NCI-H1417 treated with DMSO at 0.1 percent for 48 hours (cell line): ENCODE data around the gene SND1.

Experiments used
- DNase-seq: peaks from one replicate; lab custom pipeline; 2025; lab: John Stamatoyannopoulos, UW

SND1 gene

DNA sequence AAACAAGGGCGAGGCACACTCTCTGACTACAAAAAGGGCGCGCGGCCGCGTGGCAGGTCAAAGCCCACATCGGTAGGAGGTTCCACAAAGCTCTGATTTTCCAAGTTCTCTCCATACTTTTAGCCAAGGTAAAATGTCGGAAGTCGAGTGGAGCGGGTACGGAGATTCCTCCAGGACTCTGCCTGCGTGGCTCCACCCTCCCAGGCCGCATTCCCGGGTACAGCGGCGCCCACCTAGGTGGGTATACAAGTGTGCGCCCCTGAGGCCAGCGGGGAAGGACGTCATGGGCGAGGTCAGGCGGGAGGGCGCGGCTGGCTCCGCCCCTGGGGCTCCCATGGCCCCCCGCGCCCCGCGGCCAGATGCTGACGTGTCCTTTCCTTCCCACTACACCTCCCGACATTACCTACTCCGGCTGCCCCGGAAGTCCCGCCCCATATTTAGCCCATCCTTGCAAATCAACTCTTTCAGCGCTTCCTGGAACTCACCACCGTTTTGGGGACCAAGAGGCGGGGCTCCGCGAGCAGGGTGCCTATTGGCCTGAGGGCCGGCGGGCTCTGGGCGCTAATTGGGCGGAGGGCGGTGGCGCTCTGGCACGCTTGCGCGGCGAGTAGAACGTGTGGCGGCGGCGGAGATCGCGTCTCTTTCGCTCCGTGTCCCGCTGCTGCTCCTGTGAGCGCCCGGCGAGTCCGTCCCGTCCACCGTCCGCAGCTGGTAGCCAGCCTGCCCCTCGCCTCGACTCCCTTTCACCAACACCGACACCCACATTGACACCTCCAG lies at the start of gene SND1:
SND1 (plus strand) TSS at position 639 of the 777 bp plus-strand sequence. CDS start 180 bp downstream, outside the sequence.
- peak; percentile 99 for DNase-seq

- no peak for DNase-seq
These were observed 43.5 kb upstream of the SND1 start for GRCh38 chr7:127608446-127608845.

GRCh38 chr7:127609297-127609696 lies 42.7 kb upstream of the SND1 start:
- no peak for DNase-seq

DNA sequence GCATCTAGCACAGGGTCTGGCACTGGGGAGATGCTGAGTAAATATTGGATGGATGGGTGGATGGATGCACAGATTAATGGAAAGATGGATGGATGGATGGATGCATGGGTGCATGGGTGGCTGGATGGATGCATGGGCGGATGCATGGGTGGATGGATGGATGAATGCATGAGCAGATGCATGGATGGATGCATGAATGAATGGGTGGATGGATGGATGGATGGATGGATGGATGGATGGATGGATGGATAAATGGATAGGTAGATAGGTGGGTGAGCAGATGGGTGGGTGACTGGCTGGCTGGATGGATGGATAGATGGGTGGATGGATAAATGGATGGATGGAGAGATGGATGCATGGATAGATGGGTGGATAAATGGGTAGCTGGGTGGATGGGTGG lies 39.7 kb upstream of the SND1 start:
- DNase-seq, result no peak

DNA sequence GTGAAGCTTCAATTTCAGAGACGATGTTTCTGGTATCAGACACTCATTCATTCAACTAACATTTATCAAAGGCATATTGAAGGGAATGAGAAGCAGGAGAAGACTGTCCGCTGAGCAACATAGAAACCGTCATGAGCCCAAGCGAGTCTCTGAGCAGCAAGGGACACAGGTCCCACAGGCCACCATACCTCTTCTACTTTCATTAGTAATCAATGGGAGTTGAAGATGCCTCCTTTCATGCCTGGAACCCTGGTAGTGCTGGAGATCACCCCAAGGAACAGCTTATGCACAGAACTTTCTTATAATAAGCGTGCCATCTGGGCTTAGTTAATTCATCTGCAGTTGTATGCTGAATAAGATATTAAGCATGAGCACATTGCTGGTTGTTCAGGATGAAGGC lies 35.3 kb upstream of the SND1 start:
- no peak for DNase-seq

DNA sequence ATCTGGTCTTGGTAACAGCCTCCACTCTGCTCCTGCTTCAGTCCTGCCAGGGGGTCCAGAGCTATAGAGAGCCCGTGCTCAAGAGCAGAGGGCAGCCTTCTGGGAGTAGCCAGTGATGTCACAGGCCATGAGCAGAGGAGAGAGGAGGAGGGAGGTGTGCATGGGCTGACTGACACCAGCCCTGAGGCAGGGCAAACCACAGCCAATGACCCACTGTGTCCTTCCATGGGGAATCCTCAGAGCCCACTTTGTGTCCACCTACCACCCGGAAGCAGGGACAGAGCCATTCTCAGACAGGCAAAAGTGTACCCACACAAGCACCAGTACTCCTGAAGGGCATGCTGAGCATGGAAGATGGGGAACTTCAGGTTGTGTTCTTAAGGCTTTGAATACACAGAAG lies 34.0 kb upstream of the SND1 start, which contains the start of gene PAX4:
PAX4 (minus strand) TSS at position 101 of the 400 bp plus-strand sequence. CDS start 2,214 bp downstream, outside the sequence.
- no peak for DNase-seq

DNA sequence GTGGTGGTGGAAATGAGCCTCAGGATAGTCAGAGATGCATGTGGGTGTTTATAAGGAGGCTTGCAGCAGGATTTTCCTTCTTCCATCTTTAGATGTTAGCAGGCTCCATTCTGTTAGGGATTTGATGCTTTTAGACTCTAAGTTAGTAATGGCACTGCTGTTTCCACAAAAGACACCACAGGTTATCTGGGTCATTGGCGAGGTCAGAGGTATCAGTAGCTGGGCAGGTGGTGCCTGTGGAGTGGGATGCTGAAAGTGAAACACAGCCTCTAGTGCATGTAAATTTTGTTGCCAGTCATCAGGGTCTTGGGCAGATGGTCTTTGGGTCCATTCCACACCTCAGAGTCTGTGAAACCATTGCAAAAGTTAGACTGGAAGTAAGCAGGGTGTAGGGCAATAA lies 33.2 kb upstream of the SND1 start:
- no peak for DNase-seq

DNA sequence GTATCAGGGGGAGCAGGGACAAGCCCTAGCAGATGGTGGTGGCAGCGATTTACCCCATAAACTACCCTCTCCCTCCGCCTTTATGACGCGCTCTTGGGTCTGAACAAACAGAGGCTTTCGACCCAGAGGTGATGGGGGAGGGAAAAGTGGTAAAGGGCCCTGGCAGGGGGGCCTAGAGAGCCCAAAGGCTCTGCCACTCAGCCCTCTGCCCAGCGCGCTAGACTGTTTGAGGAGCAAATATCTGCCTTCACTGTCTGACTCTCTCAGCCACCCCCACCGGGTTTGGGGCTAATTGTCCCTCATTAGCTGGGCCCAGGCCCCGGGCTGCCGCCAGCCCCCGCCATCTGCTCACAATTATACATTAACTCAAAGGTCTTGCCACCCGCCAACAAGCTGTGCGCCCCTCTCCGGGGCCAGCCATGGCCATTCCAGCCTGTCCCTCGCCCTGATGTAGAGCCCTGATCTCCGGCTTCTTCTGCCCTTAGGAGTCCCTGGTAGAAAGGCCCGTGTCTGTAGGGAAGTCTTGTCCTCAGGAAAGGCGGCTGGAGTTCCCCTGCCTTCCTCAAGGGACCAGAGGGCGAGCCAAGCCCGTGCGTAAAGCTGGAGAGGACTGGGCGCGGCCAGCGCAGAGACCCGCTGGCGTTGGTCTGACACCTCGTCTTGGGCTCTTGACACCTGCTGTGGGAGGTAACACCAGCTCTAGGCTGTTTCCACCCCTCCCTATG lies 32.2 kb upstream of the SND1 start:
- no peak for DNase-seq

- no peak for DNase-seq
These were observed 31.4 kb upstream of the SND1 start for GRCh38 chr7:127620406-127621233.

DNA sequence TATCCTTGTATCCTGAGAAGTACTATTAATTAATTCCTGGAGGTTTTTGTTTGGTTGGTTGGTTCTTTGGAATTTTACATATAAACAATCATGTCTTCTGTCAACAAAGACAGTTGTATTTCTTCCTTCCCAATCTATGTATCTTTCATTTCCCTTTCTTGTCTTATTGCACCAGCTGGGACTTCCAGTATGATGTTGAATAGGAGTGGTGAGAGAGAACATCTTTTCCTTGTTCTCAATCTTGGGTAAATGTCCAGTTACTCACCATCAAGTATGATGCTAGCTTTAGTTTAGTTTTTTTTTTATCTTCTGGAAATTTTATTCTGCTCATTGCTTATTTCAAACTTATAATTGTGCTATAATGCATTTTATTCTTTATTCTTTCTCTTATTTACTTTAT lies 26.7 kb upstream of the SND1 start:
- DNase-seq, result no peak

DNA sequence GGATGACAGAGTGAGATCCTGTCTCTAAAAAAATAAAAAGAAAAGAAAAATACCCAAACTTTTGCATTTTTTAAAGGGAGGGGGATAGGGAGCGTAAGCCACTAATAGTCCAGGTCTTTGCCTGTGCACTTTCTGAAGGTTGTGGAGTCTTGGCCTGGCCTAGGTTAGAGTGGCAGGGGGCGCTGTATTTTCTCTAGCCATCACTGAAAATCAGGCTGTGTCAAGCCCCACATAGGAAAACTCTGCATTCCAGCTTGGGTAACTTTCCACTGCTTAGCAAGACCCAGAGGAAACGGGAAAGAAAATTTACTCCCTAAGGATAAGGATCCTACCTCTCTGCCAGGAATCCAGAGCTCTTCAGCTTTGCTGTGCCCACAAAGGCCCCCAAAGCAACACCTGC lies 23.5 kb upstream of the SND1 start:
- DNase-seq, result no peak

- DNase-seq, result no peak
These were observed 22.6 kb upstream of the SND1 start for GRCh38 chr7:127629268-127629854.

GRCh38 chr7:127632276-127632910 lies 19.6 kb upstream of the SND1 start:
- no peak for DNase-seq

GRCh38 chr7:127635659-127636285 lies 16.2 kb upstream of the SND1 start:
- no peak for DNase-seq

DNA sequence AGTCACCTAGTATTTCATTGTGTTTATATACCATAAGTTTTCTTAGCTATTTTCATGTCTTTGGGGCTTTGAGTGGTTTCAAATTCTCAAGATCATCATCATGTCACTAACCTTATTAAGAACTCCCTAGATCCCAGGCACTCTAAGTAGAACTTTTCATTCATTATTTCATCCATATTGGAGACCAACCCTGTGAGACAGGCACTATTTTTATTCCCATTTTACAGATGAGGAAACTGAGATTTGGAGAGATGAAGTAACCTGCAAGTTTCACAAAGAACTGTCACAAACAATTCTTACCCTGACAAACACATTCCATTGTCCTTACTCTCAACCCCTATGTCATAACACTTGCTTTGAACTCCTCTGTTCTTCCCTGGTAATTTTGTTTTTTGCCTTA lies 13.8 kb upstream of the SND1 start:
- no peak for DNase-seq

- no peak for DNase-seq
These were observed 7.5 kb upstream of the SND1 start for GRCh38 chr7:127644484-127644883.

DNA sequence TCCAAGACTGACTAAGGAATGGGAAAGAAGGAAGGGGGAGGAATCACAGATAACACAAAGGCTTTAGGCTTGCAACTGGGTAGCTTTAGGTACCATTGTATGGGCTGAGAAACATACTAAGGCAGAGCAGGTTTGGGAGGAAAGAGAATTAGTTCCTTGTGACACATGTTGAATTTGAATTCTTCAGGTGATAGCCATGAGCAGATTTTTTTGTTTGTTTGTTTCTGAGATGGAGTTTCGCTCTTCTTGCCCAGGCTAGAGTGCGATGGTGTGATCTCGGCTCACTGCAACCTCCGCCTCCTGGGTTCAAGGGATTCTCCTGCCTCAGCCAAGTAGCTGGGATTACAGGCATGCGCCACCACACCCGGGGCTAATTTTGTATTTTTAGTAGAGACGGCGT lies 4.4 kb upstream of the SND1 start:
- DNase-seq, result no peak

GRCh38 chr7:127648986-127649385 lies 3.0 kb upstream of the SND1 start:
- no peak for DNase-seq

GRCh38 chr7:127650847-127651555 lies 993 bp upstream of the SND1 start:
- no peak for DNase-seq
